Thyroid gland (tissue), 4 donors: ENCODE data around the gene ODAD2.

Experiments used
- POLR2A ChIP-seq, 2 donors: fragments of 450-650 bp; IDR thresholded peaks; one replicate each; pipeline ENCODE4 v1.6.1; 2017; ENCODE audit warnings: antibody characterized with exemption in 2 of 2, mild to moderate bottlenecking in 2 of 2, moderate library complexity in 1 of 2
- TF ChIP-seq, protein P1 (sequence below), 6 experiments: fragments of 200-600 bp in 3 of 6; fragments of 450-650 bp in 3 of 6; sonication (generic) in 3 of 6; IDR thresholded peaks; one replicate each; pipeline ENCODE4 v1.5.1; 2016 to 2019; ENCODE audit warnings: antibody characterized with exemption in 6 of 6, mild to moderate bottlenecking in 2 of 6, inconsistent platforms in 1 of 6, moderate library complexity in 1 of 6

DNA sequence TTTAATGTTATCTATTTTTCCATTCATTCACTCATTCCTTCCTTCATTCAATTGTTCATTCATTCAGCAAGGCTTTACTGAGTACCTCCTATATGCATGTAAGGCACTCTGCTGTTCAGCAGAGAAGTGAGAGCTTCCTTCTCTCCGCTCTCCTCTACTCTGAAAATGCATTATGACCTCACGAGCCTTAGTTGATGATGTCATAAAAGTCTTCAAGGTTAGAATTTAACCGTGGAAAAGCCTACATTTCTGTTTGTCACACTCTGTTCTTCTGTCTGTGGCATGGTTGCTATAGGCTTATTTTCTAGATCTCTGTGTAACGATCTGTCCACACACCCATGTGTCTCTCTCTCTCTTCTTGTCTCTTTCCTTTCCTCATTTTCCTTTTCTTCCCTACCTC is 17.1 kb downstream of the ODAD2 start:
- TF ChIP-seq, protein P1, sequence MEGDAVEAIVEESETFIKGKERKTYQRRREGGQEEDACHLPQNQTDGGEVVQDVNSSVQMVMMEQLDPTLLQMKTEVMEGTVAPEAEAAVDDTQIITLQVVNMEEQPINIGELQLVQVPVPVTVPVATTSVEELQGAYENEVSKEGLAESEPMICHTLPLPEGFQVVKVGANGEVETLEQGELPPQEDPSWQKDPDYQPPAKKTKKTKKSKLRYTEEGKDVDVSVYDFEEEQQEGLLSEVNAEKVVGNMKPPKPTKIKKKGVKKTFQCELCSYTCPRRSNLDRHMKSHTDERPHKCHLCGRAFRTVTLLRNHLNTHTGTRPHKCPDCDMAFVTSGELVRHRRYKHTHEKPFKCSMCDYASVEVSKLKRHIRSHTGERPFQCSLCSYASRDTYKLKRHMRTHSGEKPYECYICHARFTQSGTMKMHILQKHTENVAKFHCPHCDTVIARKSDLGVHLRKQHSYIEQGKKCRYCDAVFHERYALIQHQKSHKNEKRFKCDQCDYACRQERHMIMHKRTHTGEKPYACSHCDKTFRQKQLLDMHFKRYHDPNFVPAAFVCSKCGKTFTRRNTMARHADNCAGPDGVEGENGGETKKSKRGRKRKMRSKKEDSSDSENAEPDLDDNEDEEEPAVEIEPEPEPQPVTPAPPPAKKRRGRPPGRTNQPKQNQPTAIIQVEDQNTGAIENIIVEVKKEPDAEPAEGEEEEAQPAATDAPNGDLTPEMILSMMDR (IDR thresholded peaks at IDR 0.05): no peak
- no peak for TF ChIP-seq POLR2A (IDR thresholded peaks at IDR 0.05)
